22Rv1 (cell line): ENCODE results near the gene QKI.

Experiments
- CTCF ChIP-seq: fragments of 450-650 bp; IDR thresholded peaks from 2 replicates; pipeline ENCODE4 v1.5.1; 2017; ENCODE audit warnings: mild to moderate bottlenecking
- ZFX ChIP-seq: fragments of 450-650 bp; IDR thresholded peaks from 2 replicates; pipeline ENCODE4 v1.6.1; 2017; ENCODE audit warnings: antibody characterized with exemption, borderline replicate concordance

DNA sequence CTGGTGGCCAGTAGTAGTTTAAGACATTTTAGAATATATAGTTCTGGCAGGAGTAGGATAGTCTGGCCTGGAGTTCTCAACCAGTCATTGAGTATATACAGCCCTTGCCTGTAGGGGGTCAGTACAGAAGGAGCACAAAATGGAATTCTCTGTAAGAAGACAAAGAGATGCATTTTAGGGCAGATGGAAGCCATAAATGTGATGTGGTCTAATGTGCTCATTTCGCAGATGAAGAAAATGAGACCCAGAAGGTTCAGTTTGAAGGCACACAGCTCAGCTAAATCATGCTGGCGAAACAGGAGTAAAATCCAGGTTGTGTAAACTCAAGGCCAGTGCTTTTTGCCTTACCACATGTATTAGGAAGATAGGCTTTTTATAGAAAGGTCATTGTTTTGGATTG lies 29.6 kb downstream of the QKI start:
- TF ChIP-seq CTCF: no peak
- no peak for TF ChIP-seq ZFX
